ENCODE measurements around the gene CD164.
"Not testable (repeated sequence)": the region's sequence is repeated elsewhere in the genome, so short reads cannot be mapped to it uniquely, and the experiment has no call there.

Gene CD164

DNA sequence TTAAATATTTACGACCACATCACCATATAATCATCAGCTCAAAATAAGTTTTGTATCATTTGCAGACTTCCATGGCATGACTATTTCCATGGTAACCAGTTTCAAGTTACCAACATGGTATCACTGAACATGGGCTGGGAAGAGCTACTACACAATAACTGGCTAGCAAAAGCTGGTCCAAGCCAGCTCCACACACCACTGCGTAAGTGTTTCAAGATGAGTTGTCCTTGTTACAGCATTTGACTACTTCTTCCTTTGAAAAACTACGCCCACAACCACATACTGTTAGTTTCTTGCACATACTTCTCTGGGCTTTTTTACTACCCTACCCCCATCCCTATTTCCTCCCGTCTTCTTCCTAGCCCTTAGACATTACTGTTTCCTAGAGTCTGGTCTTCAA, 8.5 kb downstream of the CD164 start:
- DNase-seq: no peak

DNA sequence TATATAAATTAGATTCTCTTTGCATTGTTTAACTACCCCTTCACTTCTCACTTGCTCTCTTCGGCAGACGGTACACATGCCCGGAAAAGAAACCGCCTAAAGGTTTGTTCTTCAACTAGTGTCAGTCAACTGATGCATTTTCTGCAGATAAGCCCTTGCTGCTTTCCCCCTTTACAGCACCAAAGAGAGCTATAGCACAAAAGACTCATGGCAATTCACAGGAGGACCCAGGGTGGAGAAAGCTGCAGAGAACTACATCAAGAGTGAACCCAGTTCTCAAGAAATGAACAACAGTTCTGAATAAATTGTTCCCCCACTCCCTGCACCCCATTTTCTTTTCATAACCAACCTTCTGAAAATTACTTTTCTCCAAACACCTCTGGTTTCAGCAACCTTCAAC, 8.9 kb downstream of the CD164 start:
- no peak for DNase-seq

DNA sequence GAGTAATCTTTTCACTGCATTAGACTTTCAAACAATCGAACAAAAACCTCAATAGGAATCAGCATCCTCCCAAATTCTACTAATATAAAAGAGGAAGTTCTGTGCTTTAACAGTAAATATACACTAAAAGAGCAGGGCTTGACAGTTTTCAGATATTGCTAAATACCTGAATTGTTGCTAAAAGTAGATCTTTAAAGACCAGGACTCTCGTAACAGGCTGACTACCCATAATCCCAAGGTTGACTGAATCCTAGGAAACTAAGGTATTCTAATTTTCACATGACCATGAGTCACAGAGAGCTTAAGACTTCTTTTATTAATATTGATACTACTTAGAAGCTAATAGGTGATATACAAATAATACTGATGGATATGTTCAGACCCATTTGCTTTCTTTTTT, 10.1 kb downstream of the CD164 start:
- no peak for DNase-seq

DNA sequence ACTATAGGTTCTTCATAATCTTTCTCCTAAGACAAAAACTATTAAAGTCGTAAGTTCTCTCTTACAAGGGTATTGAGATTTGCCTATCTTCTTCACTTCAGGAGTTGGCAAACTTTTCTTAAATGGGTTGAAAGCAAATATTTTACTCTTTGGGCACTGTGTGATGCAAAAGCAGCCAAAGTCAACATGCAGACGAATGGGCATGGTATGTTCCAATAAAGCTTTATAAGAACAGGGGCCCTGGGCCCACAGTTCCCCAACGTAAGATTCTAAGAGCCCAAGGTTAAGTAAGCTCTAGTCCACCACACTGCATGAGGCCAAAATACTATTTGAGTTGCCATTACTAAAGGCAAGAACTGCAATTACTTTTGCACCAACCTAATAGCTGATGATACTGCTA, 11.5 kb downstream of the CD164 start:
- DNase-seq: no peak

DNA sequence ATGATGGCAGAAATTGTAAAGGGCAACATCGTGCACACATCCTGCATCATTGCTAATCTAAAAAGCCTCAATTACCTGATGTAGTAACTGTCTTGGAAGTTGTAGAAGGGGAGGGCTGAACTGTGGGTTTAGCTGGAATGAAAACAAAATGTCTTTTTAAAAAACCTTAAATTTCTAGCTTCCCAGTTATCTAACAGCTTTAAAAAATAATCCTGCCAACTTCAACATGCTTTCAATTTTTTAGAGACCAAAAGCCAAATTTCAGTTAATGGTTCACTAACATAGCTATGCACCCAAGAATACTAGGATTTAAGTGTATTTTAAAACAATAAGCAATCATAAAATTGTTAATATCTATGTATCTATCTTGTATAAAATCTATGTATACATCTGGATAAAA, 11.9 kb downstream of the CD164 start:
- no peak for DNase-seq

DNA sequence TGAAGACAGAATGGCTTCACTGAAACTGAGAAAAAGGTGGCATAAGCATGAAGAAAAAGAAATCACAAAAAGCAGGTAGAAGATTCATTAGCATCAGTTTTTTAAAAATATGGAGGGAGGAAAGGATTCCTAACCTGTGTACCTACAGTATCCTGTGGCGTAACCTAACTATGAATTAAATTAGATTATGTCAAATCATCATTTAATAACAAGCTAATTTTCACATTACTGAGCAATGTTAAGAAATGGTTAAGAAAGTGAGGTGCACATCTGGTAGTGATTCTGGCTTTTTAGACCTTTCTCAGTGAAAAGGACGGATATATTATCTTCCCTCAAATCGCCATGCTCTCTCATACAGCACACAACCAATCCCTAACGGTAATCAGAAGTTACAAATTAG, 12.5 kb downstream of the CD164 start:
- no peak for DNase-seq

DNA sequence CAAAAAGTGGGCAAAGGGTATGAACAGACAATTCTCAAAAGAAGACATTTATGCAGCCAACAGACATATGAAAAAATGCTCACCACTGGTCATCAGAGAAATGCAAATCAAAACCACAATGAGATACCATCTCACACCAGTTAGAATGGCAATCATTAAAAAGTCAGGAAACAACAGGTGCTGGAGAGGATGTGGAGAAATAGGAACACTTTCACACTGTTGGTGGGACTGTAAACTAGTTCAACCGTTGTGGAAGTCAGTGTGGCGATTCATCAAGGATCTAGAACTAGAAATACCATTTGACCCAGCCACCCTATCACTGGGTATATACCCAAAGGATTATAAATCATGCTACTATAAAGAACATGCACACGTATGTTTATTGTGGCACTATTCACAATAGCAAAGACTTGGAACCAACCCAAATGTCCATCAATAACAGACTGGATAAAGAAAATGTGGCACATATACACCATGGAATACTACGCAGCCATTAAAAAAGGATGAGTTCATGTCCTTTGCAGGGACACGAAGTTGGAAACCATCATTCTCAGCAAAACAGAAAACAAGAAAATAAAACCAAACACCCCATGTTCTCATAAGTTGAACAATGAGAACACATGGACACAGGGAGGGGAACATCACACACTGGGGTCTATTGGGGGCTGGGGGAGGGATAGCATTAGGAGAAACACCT, 17.7 kb downstream of the CD164 start:
- DNase-seq: not testable (repeated sequence)

DNA sequence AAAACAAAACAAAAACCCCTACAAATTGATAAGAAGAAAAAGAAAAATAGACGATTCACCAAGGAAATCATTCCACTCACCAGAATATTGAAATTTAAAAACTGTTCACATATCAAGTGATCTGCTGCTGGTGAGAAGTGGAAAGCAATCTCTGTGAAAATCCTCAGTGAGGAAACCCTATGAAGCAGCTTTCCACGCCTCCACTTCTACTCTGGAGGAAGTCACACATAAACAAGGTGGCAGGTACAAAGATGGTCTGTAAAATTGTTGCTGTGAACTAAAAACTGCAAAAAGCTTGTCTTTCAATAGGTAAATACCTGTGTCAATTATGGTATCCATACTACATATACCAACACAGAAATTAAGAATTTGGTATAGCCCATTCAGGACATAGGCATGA, 18.5 kb downstream of the CD164 start:
- no peak for DNase-seq

DNA sequence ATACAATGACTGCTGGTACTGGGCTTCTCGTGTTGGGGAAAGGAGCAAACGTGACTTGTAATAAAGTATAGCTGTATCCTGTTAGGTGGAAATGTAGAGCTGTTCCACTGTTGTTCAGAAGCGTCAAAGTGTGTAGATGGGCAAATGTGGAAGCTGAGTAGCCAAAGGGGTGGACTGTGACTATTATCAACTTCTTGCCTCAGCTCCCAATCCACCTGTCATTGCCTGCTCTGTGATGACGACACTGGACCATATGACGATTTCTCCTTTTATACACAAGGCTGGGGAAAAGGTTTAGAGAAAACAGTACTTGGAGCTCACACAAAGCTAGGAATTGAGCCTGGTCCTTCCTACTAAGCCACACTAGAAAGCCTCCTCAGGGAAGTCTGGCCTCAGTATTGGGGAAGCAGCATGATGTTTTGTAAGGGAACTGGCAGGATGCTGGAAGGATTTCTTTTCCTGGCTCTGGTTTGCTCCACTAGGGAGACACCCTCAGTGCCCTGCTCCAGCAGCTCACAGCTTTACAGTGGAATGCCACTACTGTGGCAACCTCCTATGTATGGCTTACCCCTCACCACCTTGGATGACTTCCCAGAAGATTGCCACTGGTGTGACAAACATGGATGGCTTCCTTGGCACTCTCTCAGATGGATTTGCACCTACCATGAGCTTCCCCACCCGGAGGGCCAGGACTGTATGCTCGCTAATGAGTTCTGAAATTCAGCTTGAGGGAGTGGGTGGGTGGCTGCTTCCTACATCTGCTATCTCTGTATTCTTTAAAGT, 20.0 kb downstream of the CD164 start:
- DNase-seq: no peak

DNA sequence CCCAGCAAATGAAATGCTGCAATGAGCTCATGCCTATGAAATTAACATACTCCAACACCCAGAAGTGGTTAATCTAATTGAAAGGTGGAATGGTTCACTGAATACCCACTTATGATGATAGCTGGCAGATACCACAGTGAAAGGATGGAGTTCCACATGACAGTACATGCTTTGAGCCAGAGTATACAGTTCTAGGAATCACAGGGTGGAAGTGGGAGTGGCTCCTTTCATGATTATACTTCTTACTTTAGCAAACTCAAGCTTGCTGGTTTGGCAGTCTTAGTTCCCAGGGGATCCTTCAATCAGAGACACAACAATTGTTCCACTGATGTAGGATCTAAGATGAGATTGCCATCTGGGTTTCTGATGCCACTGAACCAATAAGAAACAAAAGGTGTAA, 21.5 kb downstream of the CD164 start:
- DNase-seq: no peak

DNA sequence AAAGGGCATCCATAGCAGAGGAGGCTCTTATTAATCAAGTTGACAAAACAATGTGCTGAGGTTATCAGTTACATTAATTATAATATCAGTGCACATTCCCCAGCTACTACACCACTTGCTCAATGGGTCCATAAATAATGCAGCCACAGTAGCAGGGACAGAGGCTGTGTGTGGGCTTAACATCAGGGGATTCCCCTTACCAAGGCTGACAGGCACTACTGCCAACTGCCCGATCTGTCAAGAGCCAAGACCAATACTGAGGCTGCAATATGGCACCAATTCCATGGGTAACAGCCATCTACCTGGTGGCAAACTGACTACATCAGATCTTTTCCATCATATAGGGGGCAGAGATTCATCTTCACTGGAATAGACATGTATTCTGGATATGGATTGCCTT, 22.0 kb downstream of the CD164 start:
- no peak for DNase-seq

DNA sequence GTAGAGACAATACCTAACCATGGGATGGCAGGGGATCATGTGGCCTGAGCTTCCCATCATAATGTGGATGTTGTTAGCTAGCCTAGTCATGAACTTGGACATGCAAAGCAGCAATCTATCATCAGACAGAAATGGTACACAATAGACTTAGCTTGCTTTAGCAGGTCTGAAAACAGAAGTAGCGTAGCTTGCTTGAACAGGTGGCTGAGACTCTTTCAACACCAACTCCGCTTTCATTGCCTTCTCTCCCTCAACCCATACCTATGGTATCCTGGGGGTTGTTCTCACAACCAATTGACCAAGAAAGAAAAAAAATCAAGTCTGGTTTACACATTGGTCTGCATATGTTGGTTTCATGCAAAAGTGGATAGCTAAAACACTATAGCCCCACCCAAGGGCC, 23.0 kb downstream of the CD164 start:
- no peak for DNase-seq

DNA sequence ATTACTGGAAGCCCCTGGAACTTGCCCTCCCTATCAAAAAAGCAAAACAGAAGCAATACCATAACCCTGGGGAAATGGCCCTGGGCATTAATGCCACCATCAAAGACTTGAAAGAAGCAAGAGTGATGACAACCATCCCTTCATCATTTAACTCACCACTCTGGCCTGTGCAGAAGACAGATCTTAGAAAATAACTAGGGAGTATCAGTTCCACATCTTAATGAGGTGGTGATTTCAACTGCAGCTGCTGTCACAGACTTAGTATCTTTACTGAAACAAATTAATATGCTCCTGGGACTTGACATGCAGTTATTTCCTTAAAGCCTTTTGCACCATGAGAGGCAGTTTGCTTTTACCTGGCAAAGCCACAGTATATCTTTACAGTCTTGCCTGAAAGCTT, 24.1 kb downstream of the CD164 start:
- DNase-seq: no peak

DNA sequence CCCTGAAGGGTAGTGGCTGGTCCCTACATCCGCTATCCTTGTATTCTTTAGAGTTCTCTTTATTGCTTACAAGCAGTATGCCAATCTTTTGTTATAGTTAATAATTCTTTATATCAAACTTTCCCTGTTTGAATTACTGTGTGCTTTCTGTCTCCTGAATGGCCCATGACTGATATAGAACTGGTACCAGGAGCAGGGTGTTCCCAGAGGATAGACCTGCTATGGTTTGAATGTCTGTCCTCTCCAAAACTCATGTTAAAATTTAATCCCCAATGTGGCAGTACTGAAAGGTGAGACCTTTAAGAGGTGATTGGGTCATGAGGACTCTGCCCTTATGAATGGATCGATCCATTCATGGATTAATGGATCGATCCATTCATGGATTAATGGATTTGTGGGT, 26.0 kb downstream of the CD164 start:
- DNase-seq: no peak

DNA sequence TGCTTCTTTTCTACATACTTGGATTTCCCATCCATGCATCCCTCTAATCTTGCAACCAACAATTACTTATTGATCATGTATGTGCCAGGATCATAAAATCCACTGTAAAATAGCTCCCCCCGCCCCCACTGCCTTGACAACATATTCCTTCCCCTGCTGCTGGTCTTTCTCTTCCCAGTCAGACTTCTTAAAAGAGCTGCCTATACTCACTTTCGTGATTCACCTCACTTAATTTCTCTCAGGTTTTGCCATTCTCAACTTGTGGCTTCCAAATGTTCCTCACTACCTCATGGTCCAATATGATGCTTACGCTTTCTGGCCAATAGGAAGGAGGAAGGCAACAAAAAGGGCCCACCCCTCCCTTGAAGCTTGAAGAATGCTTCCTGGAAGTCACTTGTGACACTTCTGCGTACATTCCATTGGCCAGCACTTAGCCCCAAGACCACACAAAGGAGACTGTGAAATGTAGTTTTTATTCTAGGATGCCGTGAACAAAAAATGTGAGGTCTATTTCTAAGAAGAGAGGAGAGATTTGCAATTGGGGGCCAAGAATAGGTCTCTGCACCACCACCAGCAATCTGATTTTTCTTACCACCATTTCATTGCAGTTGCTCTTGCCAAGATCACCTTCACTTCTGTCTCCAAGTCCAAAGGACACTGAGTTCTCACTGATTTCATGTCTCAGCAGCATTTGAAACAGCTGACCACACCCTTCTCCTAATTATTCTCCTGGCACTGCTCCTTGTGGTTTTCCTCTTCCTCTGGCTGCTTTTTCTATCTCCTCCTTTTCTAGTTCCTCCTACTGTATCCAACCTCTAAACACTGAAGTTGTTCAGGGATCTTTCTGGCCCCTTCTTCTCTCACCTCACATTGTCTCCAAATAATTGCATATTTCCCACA, 30.8 kb downstream of the CD164 start:
- DNase-seq: no peak

DNA sequence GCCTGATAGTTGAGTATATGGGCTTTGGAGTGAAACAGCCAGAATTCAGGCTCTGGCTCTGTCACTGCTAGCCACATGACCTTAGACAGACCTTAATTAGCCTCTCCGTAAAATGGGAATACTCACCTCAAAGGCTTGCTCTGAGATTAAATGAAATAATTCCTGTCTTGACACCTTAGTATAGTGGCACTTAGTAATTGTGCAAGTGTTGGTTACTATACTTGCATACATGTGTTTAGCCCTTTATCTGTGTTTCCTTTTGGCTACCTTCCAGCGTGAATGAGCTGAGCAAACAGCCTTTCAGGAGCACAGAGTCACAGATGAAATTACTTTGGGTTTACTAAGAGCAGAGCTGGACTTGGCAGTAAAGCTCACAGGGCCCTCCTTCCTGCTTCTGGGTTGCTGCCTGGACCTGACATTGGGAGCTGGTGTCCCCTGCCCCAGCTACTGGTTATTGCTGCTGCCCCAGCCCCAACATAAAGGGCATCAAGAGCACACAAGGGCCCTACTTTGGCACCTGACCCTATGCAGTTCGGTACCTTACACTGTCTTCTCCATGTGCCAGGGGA, 32.8 kb downstream of the CD164 start:
- no peak for DNase-seq

DNA sequence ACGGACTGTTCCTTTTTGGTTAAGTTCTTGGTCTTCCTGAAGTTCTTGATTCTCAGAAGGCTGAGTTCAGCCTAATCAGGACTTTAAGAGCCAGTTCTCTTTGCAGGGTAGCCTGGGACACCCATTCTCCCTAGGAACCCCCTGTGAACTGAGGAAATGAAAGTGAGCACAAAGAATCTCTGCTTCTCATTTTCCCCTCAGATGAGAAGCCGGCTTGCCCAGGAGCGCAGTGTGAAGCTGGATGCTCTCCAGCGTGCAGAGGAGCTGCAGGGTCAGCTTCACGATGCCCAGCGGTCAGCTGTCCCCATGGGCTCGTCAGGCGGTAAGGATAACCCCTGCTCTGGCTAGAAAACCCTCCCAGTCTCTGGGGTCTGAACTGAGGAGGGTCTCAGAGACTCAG, 34.0 kb downstream of the CD164 start:
- no peak for DNase-seq

DNA sequence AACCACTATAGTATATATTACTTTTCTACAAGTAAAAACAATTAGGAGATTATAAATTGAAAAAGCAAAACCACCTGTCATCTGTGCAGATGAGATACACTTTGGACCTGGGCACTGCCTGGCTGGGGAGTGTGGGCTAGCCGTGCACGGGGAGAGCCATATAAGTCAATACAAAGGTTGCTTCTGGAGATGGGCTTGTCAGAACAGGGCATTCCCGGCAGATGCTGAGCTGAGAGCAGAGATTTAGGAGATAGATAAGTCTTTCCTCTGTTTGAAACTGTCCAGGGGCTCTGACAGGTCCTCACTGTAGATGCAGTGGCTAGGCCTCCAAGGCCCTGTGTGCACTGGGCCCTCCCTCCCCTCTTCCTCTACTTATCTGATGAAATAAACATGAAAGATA, 34.5 kb downstream of the CD164 start:
- DNase-seq: no peak

DNA sequence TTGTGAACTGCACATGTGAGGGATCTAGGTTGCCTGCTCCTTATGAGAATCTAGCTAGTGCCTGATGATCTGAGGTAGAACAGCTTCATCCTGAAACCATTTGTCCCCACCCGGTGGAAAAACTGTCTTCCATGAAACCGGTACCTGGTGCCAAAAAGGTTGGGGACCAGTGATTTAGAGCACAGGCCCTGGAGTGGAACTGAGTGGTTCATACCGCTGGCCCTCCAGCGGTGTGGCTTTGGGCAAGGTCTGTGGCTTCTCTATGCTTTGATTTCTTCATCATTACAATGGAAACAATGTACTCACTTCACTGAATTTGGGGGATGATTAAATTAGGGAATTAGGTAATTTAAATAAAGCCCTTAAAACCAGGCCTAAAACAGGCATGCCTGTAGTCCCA, 36.3 kb downstream of the CD164 start:
- DNase-seq: no peak

DNA sequence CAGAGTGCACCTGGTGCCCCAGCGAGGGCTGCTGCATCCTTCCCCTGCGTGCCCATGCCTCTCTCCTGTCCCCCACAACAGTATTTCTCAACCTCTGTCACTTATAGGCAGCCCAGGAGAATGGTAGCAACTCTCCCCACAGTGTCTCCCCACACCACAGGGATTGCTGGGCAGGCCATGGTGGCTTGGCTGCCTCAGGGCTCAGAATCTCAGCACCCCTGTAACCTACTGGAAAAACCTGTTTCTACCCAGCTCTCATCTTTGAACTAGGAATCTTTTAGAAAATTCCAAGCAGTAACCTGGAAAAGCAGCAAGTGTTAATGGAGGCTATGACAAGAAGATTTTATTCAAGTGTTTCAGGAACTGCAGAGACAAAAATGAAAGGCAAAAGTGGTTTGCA, 38.0 kb downstream of the CD164 start:
- no peak for DNase-seq

DNA sequence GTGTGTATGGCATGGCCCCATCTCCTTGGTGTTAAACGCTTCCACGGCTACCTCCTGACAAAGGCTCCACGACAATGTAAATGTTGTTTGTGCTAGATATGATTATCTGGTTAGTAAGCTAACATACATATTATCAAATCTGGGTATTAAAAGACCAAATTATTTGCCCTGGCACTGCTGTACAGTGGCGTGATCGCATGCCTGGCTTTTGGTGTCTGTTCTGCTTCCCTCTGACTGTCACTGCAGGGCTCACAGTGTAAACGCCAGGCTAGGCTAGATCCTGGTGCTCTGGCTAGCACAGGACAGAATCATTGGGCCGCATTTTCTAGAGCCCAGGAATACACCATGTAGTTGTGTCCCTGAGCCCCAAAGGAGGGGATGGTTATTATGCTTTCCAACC, 38.7 kb downstream of the CD164 start:
- no peak for DNase-seq

DNA sequence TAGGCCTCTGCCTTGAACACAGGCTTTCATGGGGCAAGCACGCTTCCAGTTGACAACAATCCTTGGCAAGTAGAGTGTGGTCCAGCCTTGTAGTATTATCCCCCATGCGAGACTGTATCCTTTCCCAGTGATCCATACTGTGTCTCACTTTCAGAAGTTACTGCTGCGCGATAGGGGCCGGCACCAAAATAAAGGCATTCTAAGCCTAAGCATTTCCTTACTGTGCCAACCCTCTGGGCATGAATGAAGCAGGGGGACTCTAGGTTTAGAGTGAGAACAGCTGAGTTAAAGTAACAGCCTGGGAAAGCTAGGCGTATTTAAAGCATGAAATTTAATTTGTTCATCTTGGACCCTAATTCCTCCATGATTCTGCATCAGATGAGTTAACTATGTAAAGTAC, 39.4 kb downstream of the CD164 start:
- no peak for DNase-seq

DNA sequence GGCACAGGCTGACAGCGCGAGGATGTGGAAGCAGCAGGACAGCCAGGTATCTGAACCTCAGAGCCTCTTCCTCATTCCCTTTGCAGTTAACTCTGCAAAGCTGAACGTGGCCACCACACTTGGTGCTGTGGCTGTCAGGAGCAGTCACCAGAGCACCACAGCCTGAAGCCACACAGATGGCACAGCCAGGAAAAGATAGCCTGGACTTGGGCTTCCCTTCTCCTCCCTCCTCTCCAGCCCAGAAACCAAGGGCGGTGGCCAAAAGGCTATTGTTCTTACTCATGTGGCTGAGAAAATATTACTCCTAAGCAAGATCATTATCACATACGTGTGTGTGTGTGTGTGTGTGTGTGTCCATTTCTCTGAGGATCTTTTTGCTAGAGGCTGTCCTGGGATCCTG, 39.8 kb downstream of the CD164 start:
- no peak for DNase-seq

DNA sequence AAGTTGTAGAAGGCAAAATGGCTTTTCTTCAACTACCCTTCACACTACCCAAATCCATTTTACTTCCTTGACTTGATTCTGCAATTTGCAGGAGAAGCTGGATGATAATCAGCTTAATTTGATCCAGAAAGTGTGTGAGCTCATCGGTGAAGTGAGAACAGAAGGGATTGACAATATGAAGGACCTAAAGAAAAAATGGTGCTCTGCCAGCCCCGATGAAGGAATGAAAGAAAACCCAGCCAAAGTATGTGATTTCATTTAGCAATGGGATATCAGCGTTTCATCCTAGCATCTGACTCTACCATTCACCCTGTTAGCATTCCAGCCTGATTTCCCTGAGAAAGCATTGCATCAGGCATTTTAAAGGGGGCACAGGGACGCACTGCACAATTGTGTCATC, 41.5 kb downstream of the CD164 start:
- DNase-seq: no peak
